T-helper 1 cell treated with Interleukin-12 subunit alpha and Interleukin-12 subunit beta and Interleukin-4 antibody, amounts not matched to agents 30 ng/mL and 1 ng/mL, for 36 hours (primary cell): Measurements from ENCODE around the gene MBD3L5. TPM values are rescaled to one million over a fixed set of nuclear protein-coding genes. Genes with fewer than 3 reads are reported as not detected.

Experiments
- total RNA-seq: library from RNA; stranded (reverse); gene quantifications from 2 replicates; pipeline ENCODE4 v1.2.3, GENCODE V29; 2022

MBD3L5 gene
- total RNA-seq, 1 donor from 2014 or later = not detected

Other genes with a start within 250 kb of the MBD3L5 start
- gene ADGRE1, start 143.0 kb upstream of the MBD3L5 start, total RNA-seq = 15.0 and 15.2 TPM in 2 replicates
- gene MBD3L2B, start 9.1 kb upstream of the MBD3L5 start, total RNA-seq = not detected in 2 replicates
- not detected in 2 replicates for gene MBD3L4, start 9.6 kb downstream of the MBD3L5 start, total RNA-seq
- gene MBD3L2, start 18.7 kb downstream of the MBD3L5 start, total RNA-seq = not detected in 2 replicates
- not detected in 2 replicates for gene MBD3L3, start 28.1 kb downstream of the MBD3L5 start, total RNA-seq
- 17.9 and 19.1 TPM in 2 replicates for gene ZNF557, start 39.1 kb downstream of the MBD3L5 start, total RNA-seq